ENCODE data around the gene RASL11B. TPM values are rescaled to one million over a fixed set of nuclear protein-coding genes. Genes with fewer than 3 reads are reported as not detected.

The RASL11B gene
- total and polyA plus RNA-seq, 2 of the 13 experiments (the other 11 are each of a cell fraction or from before 2014, with no cell fraction given): 0.07 to 0.20 TPM

DNA sequence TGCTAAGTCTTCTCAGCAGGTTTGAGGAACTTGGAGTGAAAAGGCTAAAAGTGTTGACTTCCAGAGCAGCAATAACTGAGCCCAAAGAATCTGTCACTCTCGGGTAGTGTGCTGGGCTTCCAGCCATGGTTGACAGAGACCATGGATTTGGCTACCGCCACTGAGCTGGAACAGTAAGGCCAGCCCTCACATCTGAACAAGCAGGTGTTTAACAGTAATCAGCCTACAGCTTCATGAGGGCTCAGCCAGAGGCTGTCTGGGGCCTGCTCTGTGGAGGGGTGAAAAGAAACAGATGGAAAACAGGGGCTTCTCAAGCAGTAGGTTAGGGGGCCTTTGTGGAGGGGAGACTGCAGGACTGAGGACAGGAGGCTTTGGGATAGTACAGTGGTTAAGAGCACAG lies 14.9 kb downstream of the RASL11B start:
- in situ Hi-C loops (cut with HindIII; ENCODE audit: extremely low pct_ligation_motif_present, low pct_unique_long_range_greater_than_20kb) (no loop called here), intact Hi-C loops (cut with micrococcal nuclease; ENCODE audit: unreplicated experiment) (loop anchor here (5.0 kb wide), 1 partner anchor 1215 kb away; no protein-coding TSS in a partner anchor)
- peaks cover 0 to 1% of the 10 kb centered on the region in 2 experiments; a peak in 2 of 5 replicates for H3K36me3 ChIP-seq (replicated peaks in 1 of 2; ENCODE audit: control insufficient read depth in 1 of 2, insufficient read depth in 2 of 2, low read length in 2 of 2)
- BruUV-seq (replicated peaks): no TSS peak
- ATAC-seq (no peak), FAIRE-seq (no peak), DNase-seq (ENCODE audit: low spot score) (no peak)
- H2AFZ ChIP-seq (ENCODE audit: low read length): no peak overlapping the region
- H3K9ac ChIP-seq (ENCODE audit: insufficient read depth, low read depth, low read length): no peak overlapping the region
- H3K4me3 ChIP-seq (replicated peaks in 1 of 3; ENCODE audit: insufficient read depth in 1 of 3, low read depth in 2 of 3, low read length in 3 of 3): no peak overlapping the region
- ChIA-PET CTCF (ENCODE audit: low intra/inter-chr PET ratio, low total read pairs) (no interaction called here), POLR2A (no interaction called here)
- 94% methylated on average over 2 of the region's 2 CpGs for WGBS (ENCODE audit: low lambda C conversion rate)
- no peaks in the 10 kb centered on the region for H3K79me2 ChIP-seq (ENCODE audit: insufficient read depth, low read length)
- no peaks in the 10 kb centered on the region; a peak in 1 of 5 replicates for H3K27me3 ChIP-seq (ENCODE audit: control insufficient read depth in 1 of 2, insufficient read depth in 2 of 2, low read length in 2 of 2)
- H3K9me3 ChIP-seq (ENCODE audit: low read length): no peaks in the 10 kb centered on the region
- no peak overlapping the region for H3K4me2 ChIP-seq (ENCODE audit: low read depth, low read length)
- H3K4me1 ChIP-seq (ENCODE audit: insufficient read depth, low read length): no peaks in the 10 kb centered on the region
- H3K27ac ChIP-seq (ENCODE audit: extremely low read length, insufficient read depth, low read length): no peak overlapping the region
- TF ChIP-seq POLR2A (IDR thresholded peaks at IDR 0.05; ENCODE audit: insufficient read depth in 1 of 2, low read depth in 2 of 2, low read length in 2 of 2) (no peak), KLF12 (CRISPR knock-in tag; IDR thresholded peaks at IDR 0.05; ENCODE audit: borderline replicate concordance) (no peak), ZFYVE20 (CRISPR knock-in tag; IDR thresholded peaks at IDR 0.05; ENCODE audit: borderline replicate concordance, low read depth) (no peak), WIZ (CRISPR knock-in tag; IDR thresholded peaks at IDR 0.05) (no peak), LCORL (IDR thresholded peaks at IDR 0.05) (no peak), LCORL (CRISPR knock-in tag; IDR thresholded peaks at IDR 0.05) (no peak), MEIS2 (CRISPR knock-in tag; IDR thresholded peaks at IDR 0.05) (no peak)
- no peaks in the 10 kb centered on the region for H4K20me1 ChIP-seq (ENCODE audit: insufficient read depth, low read length)

DNA sequence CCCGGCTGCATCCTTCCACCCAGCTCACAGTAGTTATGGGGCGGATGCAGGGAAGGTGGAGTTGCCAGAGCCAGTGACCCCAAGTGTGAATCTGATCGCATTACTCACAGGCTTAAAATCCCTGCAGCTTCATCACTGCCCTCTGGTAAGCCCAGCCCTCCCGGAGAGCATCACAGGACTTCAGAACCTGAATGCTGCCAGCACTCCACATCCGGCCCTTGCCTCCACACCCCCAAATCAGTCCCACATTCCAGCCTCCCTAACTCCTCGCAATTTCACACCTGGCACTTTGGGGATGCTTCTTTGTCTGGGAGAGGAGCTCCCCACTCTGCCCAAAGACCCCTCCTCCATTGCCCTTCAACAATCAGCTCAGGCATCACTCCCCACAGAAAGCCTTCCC lies 15.6 kb downstream of the RASL11B start:
- H3K9ac ChIP-seq (ENCODE audit: insufficient read depth, low read depth, low read length): no peak overlapping the region
- no TSS peak for BruUV-seq (replicated peaks)
- POLR2A ChIA-PET: no interaction called here
- no peaks in the 10 kb centered on the region for H4K20me1 ChIP-seq (ENCODE audit: insufficient read depth, low read length)
- no peaks in the 10 kb centered on the region for H3K79me2 ChIP-seq (ENCODE audit: insufficient read depth, low read length)
- H3K4me1 ChIP-seq (ENCODE audit: insufficient read depth, low read length): no peaks in the 10 kb centered on the region
- CTCF ChIA-PET (ENCODE audit: low intra/inter-chr PET ratio, low total read pairs): no interaction called here
- FAIRE-seq (no peak), ATAC-seq (no peak), DNase-seq (ENCODE audit: low spot score) (no peak)
- H3K4me2 ChIP-seq (ENCODE audit: low read depth, low read length): no peak overlapping the region
- H3K27me3 ChIP-seq (ENCODE audit: control insufficient read depth in 1 of 2, insufficient read depth in 2 of 2, low read length in 2 of 2): no peaks in the 10 kb centered on the region; a peak in 1 of 5 replicates
- TF ChIP-seq RARG (CRISPR knock-in tag; IDR thresholded peaks at IDR 0.05; ENCODE audit: low read depth): no peak
- no peak for TF ChIP-seq TP53 (CRISPR knock-in tag; conservative IDR thresholded peaks at IDR 0.05)
- no peak for TF ChIP-seq TCF7L2 (IDR thresholded peaks at IDR 0.05; ENCODE audit: low read depth, low read length)
- TF ChIP-seq ZNF577 (CRISPR knock-in tag; IDR thresholded peaks at IDR 0.05; ENCODE audit: borderline replicate concordance, low read depth): no peak
- TF ChIP-seq RBFOX2 (IDR thresholded peaks at IDR 0.05; ENCODE audit: low read depth, low read length): no peak
- no peak for TF ChIP-seq ONECUT2 (CRISPR knock-in tag; IDR thresholded peaks at IDR 0.05)
- TF ChIP-seq, protein P1, sequence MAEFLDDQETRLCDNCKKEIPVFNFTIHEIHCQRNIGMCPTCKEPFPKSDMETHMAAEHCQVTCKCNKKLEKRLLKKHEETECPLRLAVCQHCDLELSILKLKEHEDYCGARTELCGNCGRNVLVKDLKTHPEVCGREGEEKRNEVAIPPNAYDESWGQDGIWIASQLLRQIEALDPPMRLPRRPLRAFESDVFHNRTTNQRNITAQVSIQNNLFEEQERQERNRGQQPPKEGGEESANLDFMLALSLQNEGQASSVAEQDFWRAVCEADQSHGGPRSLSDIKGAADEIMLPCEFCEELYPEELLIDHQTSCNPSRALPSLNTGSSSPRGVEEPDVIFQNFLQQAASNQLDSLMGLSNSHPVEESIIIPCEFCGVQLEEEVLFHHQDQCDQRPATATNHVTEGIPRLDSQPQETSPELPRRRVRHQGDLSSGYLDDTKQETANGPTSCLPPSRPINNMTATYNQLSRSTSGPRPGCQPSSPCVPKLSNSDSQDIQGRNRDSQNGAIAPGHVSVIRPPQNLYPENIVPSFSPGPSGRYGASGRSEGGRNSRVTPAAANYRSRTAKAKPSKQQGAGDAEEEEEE (CRISPR knock-in tag; IDR thresholded peaks at IDR 0.05; ENCODE audit: borderline replicate concordance): no peak
- in situ Hi-C loops (cut with HindIII; ENCODE audit: extremely low pct_ligation_motif_present, low pct_unique_long_range_greater_than_20kb): no loop called here
- H2AFZ ChIP-seq (ENCODE audit: low read length): no peak overlapping the region
- no peak overlapping the region for H3K27ac ChIP-seq (ENCODE audit: extremely low read length, insufficient read depth, low read length)
- H3K4me3 ChIP-seq (replicated peaks in 1 of 3; ENCODE audit: insufficient read depth in 1 of 3, low read depth in 2 of 3, low read length in 3 of 3): no peak overlapping the region
- intact Hi-C loops (cut with micrococcal nuclease; ENCODE audit: unreplicated experiment): loop anchor here (5.0 kb wide), 1 partner anchor 1215 kb away; no protein-coding TSS in a partner anchor
- H3K9me3 ChIP-seq (ENCODE audit: low read length): no peaks in the 10 kb centered on the region
- H3K36me3 ChIP-seq (replicated peaks in 1 of 2; ENCODE audit: control insufficient read depth in 1 of 2, insufficient read depth in 2 of 2, low read length in 2 of 2): peaks cover 0 to 1% of the 10 kb centered on the region in 2 experiments; a peak in 2 of 5 replicates
- WGBS (ENCODE audit: low lambda C conversion rate): 97% methylated on average over 6 of the region's 6 CpGs

All from HepG2 (cell line).